Measurements from ENCODE around the gene ZFHX3. TPM values are rescaled to one million over a fixed set of nuclear protein-coding genes. Genes with fewer than 3 reads are reported as not detected.

ZFHX3 gene
- total and polyA plus RNA-seq, 10 of the 15 experiments (the other 5 are each of a cell fraction or from before 2014, with no cell fraction given): 0.68 to 8.6 (median 2.0) TPM

GRCh38 chr16:73016488-73016830 is 31.5 kb downstream of the ZFHX3 start (continued):
- no peak for TF ChIP-seq MYC (IDR thresholded peaks at IDR 0.05; ENCODE audit: insufficient read depth, insufficient read length, insufficient replicate concordance, low read length, severe bottlenecking)
- TF ChIP-seq SPI1 (IDR thresholded peaks at IDR 0.05; ENCODE audit: borderline replicate concordance, insufficient read depth, low read depth, low read length): no peak
- no peak for TF ChIP-seq NFYA (IDR thresholded peaks at IDR 0.05; ENCODE audit: borderline replicate concordance, low read depth, low read length)
- no peak for TF ChIP-seq SRF (IDR thresholded peaks at IDR 0.05; ENCODE audit: low read depth in 2 of 2, low read length in 2 of 2)
- no peak for TF ChIP-seq HDGF (IDR thresholded peaks at IDR 0.05)
- TF ChIP-seq JUND (IDR thresholded peaks at IDR 0.05; ENCODE audit: low read depth, low read length): no peak
- TF ChIP-seq CEBPB (IDR thresholded peaks at IDR 0.05; ENCODE audit: borderline replicate concordance in 1 of 2, low read depth in 2 of 2, low read length in 2 of 2): no peak
- TF ChIP-seq, protein P1, sequence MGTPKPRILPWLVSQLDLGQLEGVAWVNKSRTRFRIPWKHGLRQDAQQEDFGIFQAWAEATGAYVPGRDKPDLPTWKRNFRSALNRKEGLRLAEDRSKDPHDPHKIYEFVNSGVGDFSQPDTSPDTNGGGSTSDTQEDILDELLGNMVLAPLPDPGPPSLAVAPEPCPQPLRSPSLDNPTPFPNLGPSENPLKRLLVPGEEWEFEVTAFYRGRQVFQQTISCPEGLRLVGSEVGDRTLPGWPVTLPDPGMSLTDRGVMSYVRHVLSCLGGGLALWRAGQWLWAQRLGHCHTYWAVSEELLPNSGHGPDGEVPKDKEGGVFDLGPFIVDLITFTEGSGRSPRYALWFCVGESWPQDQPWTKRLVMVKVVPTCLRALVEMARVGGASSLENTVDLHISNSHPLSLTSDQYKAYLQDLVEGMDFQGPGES (IDR thresholded peaks at IDR 0.05): no peak
- no peak for TF ChIP-seq SUZ12 (IDR thresholded peaks at IDR 0.05; ENCODE audit: unreplicated experiment)
- no peak for TF ChIP-seq ZNF384 (IDR thresholded peaks at IDR 0.05; ENCODE audit: borderline replicate concordance, low read depth, low read length)
- peak; percentile 19; the same call in 1 of the 2 replicates for TF ChIP-seq GABPA (IDR thresholded peaks at IDR 0.05; ENCODE audit: low read depth)
- TF ChIP-seq MTA3 (IDR thresholded peaks at IDR 0.05; ENCODE audit: borderline replicate concordance, low read length): peak; percentile 82; the same call in 1 of the 2 replicates
- TF ChIP-seq ZBTB33 (IDR thresholded peaks at IDR 0.05): no peak
- TF ChIP-seq TCF12 (IDR thresholded peaks at IDR 0.05; ENCODE audit: low read depth, low read length): no peak
- TF ChIP-seq RELA (IDR thresholded peaks at IDR 0.05; ENCODE audit: borderline replicate concordance, partially characterized antibody): no peak
- no peak for TF ChIP-seq CEBPZ (IDR thresholded peaks at IDR 0.05; ENCODE audit: low read depth, low read length)
- no peak for TF ChIP-seq SIX5 (IDR thresholded peaks at IDR 0.05; ENCODE audit: low read depth, low read length, severe bottlenecking)
- no peak for TF ChIP-seq BRCA1 (IDR thresholded peaks at IDR 0.05; ENCODE audit: low read depth, low read length)
- no peak for TF ChIP-seq CHD1 (IDR thresholded peaks at IDR 0.05; ENCODE audit: low read depth, low read length)
- TF ChIP-seq YBX1 (IDR thresholded peaks at IDR 0.05): no peak
- TF ChIP-seq MEF2A (IDR thresholded peaks at IDR 0.05; ENCODE audit: insufficient read depth, low read depth, low read length): peak; percentile 97
- TF ChIP-seq CHD2 (IDR thresholded peaks at IDR 0.05; ENCODE audit: borderline replicate concordance, low read depth, low read length): no peak
- TF ChIP-seq EP300 (IDR thresholded peaks at IDR 0.05; ENCODE audit: borderline replicate concordance in 1 of 2, control insufficient read depth in 1 of 2, low read depth in 2 of 2, low read length in 2 of 2): peak; percentile 7 to 10
- TF ChIP-seq EED (IDR thresholded peaks at IDR 0.05; ENCODE audit: low read depth): peak; percentile 72; the same call in 1 of the 2 replicates
- TF ChIP-seq CREB1 (IDR thresholded peaks at IDR 0.05; ENCODE audit: low read depth): no peak
